HG03378 (cell line): ENCODE measurements around the gene CDH23.
A peak's percentile ranks its signal among the peaks of the same experiment; 100 is the strongest.

Experiments
- ATAC-seq: cut with Tn5 transposase; IDR thresholded peaks from one replicate; pipeline ENCODE4 v1.9.1; 2021; ENCODE audit warnings: mild to moderate bottlenecking, moderate library complexity; ENCODE audit not compliant: unreplicated experiment

Gene CDH23

DNA sequence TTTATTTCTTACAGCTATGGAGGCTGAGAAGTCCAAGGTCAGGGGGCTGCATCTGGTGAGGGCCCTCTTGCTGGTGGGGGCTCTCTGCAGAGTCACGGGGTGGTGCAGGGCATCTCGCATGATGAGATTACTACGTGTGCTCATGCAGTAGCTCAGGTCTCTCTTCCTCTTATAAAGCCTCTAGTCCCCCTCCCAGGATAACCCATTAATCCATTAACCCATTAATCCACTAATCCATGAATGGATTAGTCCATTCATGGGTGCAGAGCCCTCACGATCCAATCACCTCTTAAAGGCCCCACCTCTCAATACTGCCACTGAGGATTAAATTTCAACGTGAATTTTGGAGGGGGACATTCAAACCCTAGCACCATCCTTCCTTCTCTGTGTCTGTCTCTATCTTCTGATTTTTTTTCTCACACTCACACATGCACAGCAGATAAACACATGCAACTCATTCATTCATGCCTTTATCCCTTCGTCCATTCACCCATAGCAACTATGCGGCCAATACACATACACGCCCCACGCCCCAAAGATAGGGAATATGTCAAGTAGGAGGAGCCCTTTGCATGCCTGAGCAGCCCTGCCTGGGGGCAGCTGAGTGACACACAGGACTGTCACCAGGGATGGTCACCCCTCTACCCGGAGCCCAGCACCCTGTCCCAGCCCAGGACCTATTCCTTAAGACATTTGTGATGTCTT is 236.3 kb downstream of the CDH23 start:
- no peak for ATAC-seq

DNA sequence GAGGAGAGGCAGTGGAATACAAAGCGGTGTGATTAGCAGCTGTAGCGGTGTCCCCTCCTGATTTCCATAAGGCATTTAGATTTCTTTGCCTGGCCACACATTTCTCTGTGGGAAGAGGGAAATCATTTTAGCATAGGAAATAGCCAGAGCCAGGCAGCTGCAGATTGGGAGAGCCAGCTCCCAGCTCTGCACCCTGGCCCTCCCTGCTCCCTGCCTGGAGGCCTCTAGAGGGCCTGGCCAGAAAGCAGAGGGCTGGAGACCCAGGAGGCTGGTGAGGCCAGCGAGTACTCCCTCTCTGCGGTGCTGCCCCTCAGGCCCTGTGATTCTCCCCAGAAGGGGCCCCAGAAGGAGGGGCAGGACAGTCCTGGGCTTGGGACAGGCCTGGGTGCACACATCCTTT is 237.2 kb downstream of the CDH23 start:
- ATAC-seq = no peak

DNA sequence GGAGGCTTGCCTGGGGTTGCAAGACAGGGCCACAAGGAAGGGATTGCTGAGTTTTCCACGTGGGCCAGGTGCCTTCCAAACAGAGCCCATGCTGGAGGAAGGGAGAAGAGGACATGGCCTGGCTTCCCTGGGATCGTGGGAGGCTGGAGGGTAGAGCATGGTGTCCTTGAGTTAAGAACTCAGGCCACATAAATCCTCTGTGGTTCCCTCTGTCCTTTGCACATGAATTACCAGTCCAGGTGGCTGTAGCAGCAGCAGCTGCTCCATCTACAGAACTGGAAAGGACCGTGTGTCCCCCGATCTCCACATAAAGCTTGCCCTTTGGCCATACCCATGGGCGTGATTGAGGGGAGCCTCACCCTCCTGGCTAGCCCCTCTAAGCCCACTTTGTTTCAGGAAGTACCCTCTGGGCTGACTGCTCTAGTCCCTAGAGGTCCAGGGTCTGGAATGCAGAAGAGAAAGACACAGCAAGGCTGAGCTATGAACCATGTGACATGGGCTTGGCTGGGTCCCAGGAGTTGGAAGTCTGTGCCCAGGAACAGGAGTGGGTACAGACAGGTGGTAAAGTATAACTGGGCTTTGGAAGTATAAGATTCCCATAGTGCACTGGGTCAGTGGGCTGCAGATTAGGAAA is 237.9 kb downstream of the CDH23 start:
- ATAC-seq = no peak

DNA sequence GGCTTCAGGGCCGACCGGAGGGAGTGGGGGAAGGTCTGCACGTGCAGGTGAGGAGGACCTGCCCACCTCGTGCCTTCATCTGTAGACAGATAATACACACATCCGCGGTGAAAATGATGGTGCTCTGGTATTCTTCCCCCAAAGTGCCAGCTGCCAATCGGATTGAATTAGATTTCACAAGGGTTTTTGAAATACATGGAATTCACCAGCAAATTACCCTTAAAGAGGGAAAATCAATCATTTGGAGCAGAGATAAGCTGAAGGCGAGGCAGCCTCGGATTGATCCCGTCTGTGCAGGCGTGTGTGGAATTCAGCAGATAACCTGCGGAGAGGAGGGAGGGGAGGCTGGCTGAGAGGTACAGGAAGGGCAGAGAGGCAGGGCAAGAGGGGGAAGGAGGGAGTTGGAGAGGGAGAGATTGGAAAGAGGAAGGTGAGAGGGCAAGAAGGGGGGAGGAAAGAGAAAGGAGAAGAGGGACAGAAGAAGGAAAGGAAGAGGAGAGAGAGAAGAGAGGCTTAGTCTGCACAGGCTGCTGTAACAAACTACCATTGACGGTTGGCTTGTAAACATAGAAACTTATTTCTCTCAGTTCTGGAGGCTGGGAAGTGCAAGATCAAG is 238.6 kb downstream of the CDH23 start:
- ATAC-seq = no peak

DNA sequence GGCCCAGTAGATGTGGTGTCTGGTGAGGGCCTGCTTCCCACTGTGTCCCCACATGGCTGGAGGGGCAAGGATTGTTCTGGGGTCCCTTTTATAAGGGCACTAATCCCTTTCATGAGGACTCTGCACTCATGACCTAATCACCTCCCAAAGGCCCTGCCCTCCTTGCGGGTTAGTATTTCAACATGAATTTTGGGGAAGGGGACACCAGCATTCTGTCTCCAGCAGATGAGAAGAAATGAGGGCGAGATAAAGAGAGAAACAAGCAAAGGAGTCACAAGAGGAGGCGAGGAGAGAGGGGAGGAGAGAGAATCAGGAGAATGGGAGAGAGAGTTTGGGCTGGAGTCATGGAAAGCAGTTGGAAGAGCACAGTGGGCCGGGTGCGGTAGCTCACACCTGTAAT is 239.1 kb downstream of the CDH23 start:
- ATAC-seq = no peak

DNA sequence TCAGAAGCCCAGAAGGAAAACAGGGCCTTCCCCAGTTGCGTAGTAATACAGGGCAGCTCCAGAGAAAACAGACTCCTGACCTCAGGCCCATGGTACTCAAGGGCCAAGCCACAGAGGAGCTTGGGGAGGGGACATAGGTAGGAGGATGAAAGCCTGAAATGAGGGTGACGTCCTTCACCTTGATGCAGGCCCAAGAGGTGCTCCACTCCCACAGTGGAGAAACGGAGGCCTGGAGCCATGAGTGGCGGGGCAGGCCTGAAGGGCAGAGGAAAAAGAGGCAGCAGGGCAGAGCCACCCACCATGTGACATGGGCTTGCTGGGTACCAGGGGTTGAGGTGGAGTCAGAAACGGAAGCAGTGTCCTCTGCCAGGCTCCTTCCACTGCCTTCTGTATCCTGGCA is 239.9 kb downstream of the CDH23 start:
- no peak for ATAC-seq

DNA sequence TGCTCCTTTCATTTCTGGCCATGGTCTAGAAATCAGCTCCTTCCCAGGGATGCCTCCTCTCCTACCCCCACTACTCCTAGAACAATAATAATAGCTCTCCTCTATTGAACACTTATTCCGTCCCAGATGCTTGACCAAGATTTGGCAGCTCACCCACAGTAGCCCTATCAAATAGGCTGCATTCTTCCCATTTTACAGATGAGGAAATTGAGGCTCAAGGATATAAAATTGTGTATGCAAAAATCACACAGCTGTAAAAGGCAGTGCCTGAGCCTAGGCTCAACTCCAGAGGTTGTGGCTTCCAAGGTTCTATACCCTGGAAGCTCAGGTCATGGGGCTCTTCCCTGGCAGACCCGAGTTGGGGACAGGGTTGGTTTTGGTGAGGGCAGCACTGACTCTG is 240.6 kb downstream of the CDH23 start:
- no peak for ATAC-seq

DNA sequence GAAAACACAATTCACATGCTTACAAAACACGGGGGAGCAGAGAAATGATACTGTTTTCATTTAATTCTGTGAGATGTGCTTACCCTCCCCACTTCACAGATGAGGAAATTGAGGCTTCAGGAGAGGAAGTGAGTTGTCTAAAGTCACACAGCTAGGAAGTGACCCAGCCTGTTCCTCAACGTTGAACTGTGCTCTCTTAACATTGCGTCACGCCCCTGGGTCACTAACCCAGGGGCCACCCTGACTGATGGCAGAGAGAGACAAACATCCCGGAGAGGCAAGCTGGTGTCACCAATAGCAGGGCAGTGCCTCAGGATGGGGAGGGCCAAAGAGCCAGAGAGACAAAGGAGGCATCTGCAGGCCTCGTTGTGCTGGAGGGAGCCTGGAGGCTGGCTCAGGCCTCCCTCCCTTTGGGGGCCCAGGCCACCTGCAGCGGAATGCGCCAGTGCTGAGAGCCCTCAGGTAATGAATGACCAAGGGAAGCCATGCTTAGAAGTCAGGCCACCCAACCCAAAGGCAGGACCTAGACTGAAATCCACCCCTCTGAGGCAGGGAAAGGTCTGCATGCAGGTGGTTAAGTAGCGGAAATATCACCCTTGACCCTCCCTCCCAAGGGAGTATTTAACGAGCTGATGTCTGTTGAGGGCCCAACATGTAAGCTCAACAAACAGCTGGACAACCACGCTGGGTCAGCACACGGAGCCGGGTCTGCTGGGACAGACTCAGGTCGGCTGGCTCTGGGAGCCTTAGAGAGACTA is 241.5 kb downstream of the CDH23 start:
- ATAC-seq = no peak

DNA sequence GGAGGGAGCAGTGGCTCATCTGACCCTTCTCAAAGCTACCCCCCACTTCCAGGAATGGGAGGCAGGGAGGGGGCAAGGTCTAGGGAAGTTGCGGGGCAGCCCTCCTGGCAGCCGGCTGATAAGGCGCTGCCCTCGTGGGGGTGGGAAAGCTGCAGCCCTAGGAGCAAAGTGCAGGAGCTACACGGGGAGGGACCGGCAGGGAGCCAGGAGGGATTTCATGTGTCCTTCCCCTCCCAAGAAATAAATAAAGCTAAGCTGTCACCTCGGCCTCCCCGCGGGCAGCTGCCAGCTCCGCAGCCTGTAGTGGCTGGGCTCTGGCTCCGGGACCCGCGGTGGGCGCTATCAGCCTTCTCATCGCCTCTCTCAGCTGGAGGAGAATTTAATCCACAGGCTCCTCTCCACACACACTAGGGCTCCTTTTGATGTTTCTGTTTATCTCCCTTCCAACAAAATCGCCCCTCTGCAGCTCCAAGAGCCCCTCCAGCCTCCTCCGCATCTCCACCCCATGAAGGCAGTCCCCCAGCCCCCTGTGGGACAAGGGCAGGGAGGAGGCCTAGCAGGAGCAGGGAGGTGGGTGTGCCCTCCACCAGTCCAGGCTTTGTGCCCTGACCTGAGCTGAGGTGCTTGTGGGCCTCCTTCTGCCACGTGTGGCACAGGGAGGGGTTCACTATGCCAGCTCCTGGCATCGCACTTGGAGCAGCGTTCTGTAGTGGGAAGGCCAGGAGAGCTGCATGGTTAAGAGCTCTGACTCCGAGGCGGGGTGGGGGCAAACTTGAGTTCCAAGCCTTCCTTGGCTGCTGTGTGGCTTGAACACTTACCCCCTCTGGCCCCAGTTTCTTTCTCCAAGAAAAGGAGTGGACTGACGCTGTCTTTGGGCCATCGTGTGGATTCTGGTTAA is 242.4 kb downstream of the CDH23 start:
- no peak for ATAC-seq

DNA sequence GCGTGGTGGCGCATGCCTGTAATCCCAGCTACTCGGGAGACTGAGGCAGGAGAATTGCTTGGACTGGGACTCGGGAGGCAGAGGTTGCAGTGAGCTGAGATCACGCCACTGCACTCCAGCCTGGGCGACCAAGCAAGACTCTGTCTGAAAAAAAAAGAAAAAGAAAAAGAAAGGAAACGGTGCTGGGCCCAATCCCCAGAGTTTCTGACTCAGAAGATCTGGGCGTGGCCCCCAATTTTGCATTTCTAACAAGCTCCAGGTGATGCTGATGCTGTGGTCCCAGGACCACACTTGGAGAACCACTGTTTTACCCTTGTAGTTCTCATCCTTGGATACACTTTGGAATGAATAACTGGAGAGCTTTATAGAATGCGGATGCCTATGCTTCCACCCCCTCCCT is 243.9 kb downstream of the CDH23 start:
- no peak for ATAC-seq

DNA sequence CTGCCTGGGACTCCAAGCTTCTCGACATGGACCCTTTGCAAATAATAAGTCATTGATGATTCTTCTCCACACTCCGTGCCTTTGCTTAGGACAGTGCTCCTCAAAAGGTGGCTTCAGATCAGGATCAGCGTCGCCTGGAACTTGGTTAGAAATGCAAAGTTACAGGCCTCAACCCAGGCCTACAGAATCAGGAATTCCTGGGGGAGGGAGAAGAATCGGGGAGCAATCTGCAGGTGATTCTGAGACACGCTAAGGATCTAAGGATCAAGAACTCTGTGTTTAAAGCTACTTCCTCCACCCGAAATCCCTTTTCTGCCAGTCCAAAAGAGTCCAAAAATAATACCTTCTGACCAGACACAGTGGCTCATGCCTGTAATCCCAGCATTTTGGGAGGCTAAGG is 244.7 kb downstream of the CDH23 start:
- no peak for ATAC-seq

DNA sequence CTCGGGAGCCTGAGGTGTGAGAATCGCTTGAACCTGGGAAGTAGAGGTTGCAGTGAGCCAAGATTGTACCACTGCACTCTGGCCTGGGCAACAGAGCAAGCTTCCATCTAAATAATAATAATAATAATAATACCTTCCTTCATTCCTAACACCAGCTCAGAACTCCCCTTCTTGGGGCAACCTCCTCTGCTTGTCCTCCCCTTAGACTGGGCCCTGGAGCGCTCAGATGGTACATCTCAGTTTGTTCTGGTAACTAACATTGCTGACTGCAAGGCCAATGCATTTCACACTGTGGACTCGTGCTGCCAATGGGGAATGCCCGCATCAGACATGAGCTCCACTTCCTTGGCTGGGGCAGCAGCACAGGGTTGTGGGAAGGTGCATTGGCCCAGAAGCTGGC is 245.3 kb downstream of the CDH23 start:
- ATAC-seq = no peak

DNA sequence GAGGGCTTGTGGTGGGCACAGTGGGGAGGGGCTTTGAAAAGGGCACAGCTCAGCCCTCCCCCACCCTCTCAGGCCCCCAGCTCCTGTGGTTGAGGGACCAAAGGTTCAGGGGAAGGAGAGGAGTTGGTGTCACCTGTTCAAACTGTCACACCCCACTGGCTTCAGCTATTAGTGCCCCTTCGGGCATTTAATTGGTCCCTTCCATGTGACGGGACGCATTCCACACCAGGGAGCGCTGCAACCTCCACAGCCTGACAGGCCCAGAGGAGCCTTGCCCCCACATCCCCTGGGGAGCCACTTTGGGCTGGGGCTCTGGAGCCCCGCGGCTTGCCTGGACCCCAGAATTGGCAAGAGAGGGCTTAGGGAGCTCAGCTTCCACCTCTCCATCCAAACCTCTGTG is 247.2 kb downstream of the CDH23 start:
- no peak for ATAC-seq

DNA sequence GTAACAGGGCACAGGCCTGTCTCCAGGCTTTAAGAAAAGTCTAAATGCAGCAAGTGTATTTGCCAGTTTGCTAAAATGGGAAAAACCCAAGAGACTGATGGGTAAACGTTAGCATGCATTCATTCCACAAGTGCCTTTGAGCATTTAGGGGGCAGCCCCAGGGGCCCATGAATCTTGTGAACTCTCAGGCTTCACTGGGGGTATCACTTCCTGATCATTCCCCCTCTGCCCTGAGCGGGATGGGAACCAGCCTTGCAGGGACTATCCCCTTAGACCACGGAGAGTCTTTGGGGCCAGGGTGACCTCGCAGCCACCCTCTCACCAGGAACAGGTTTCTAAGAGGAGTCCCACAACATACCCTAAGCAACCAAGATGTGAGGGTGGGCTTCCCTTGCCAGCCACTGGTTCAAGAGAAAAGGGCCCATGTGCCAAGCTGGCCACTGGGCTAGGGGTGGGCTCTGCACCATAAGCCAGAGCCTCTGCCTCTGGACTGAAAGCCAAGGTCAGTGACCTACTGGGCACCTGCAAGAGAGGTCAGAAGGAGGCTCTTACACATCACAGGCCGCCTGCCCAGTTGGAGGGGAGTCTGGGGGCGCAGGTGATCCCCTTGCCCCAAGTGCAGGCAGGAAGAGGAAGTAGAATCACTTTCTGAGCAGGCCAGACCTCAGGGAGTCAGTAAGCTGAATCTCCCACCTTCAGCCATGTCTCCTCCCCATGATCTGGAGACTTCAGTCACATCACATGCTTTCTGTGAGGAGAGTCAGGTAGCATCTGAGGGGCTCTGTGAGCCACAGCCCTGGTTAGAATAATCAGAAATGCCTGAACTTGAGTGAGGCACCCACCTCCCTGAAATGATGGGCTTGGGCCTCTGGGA is 247.8 kb downstream of the CDH23 start:
- ATAC-seq = peak; percentile 56

DNA sequence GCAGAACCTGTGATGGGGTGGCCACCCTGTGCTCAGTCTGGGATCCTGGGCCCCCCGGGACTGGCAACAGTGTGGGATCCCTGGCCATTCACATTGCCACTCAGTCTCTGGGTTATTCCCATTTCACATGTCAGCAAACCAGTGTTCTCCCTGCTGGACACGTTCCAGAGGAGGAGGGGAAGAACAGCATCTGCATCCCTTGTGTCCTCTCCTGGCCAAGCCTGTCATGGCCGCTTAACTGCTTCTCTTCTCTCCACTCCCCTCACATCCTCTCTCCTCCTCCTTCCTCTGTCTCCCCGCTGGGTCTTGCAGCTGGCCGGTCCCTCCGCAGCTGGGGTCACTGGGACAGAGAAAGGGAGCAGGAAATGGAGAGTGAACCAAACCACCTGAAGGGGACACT is 248.5 kb downstream of the CDH23 start:
- ATAC-seq = no peak

DNA sequence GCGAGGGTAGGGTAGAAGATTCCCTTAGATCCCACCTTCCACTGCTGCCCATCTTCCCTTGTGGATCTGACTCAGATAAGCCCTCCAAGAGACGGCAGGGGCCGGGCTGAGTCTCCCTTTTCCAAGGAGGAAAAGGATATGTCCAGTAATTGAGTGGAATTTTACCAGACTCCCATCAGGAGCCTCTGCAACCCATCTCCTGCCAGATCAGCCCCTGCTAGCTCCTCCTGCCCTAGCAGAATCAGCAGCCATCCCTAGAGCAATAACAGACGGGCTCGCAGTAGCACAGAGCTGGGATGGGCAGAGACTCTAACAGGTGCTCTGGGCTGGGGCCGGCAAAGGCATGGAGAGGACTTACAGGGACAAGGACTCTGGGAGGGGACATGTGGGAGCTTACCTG is 249.3 kb downstream of the CDH23 start:
- no peak for ATAC-seq

DNA sequence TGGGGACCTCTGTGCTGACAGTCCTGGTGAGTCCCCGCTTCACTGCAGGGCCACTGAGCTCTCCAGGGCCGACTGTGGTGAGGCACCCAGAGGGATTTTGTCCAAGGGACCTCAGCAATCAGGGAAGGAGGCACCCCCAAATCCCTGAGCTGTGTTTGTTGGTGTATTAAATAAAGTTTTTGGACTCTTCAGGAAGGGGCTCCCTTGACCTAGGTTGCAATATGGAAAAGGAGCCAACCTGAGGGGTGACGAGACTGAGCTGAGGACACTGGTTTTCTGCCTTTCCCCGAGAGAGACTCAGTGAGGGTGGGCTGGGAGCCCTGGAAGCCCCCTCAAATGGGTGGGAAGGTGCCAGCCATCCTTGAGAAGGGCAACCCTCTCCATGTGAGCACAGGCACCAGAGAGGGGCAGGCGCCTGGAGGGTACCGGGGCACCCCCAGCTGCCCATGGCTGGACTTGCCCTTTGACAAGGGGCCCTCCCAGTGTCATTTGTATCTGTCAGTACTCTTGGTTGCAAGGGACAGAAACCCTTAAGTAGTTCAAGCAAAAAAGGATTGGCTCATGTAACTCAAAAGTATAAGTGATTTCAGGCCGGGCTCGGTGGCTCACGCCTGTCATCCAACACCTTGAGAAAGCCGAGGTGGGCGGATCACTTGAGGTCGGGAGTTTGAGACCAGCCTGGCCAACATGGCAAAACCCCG is 250.0 kb downstream of the CDH23 start:
- no peak for ATAC-seq

DNA sequence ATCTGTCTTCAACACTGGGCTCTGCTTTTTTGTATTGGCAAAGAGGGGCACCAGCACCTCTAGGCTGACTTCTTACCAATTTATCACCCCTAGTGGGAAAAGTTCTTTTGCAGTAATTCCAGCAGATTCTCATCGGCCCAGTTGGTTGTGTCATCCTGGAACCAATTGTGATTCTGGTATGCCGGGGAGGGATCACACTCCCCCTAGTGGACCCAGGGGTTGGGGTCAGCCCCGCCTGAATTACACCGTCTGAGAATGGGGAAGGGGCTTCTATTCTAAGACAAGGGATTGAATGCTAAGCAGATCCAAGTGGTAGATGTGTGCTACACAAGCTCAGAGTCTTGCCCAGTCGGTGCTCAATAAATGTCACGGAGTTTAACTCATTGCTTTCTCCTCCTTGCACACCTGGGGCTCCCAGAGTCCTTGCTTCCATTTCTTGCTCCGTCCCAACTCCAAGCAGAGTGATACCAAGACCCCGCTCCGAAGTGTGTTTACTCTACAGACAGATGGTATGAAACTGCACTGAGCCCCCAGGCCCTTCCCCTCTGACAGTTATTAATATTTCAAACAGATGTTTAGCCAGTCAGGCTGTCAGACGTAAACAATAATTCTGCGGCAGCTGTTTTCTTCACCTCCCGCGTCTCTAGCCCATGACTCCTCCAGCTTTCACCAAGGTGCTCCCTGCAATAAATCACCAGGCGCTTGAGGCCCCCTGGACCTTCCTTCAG is 251.0 kb downstream of the CDH23 start:
- no peak for ATAC-seq
